Measurements from ENCODE around the gene RNPC3. TPM values are rescaled to one million over a fixed set of nuclear protein-coding genes. Genes with fewer than 3 reads are reported as not detected.
"Not testable (repeated sequence)": the region's sequence is repeated elsewhere in the genome, so short reads cannot be mapped to it uniquely, and the experiment has no call there.

Gene RNPC3
- total and polyA plus RNA-seq, 8 donors: 8.9 to 31.8 (median 21.1) TPM

- ATAC-seq: no peak
- Histone ChIP-seq H3K9me3 (no peaks in the 10 kb centered on the region), H3K4me1 (no peaks in the 10 kb centered on the region), H3K27ac (no peak overlapping the region), H3K27me3 (no peaks in the 10 kb centered on the region), H3K4me3 (no peak overlapping the region), H3K36me3 (peaks cover 0 to 89% (median 10%) of the 10 kb centered on the region in 3 donors)
- no peak for DNase-seq
- intact Hi-C loops (cut with DNase I): no loop called here
- TF ChIP-seq CTCF (IDR thresholded peaks at IDR 0.05): no peak
- FAIRE-seq: peak; percentile 57
- 73 to 76% methylated on average over 3 of the region's 3 CpGs for WGBS, 2 donors
Observed at GRCh38 chr1:103541431-103541830, 15.9 kb downstream of the RNPC3 start.

- WGBS, 2 donors: 100% methylated on average over 1 of the region's 1 CpG
- ATAC-seq: no peak
- Histone ChIP-seq H3K4me1 (peaks cover 7% of the 10 kb centered on the region in 3 donors), H3K36me3 (peaks cover 0 to 84% (median 11%) of the 10 kb centered on the region in 3 donors), H3K9me3 (no peaks in the 10 kb centered on the region), H3K27me3 (no peaks in the 10 kb centered on the region), H3K27ac (no peak overlapping the region), H3K4me3 (no peak overlapping the region)
- intact Hi-C loops (cut with DNase I): no loop called here
- DNase-seq: no peak
- FAIRE-seq: no peak
- no peak for TF ChIP-seq CTCF (IDR thresholded peaks at IDR 0.05)
Observed at GRCh38 chr1:103546496-103546895, 21.0 kb downstream of the RNPC3 start.

- Histone ChIP-seq H3K27ac (no peak overlapping the region), H3K36me3 (peaks cover 0 to 84% (median 14%) of the 10 kb centered on the region in 3 donors), H3K4me1 (peaks cover 7 to 9% (median 7%) of the 10 kb centered on the region in 3 donors), H3K9me3 (no peaks in the 10 kb centered on the region), H3K4me3 (no peak overlapping the region), H3K27me3 (no peaks in the 10 kb centered on the region)
- intact Hi-C loops (cut with DNase I): no loop called here
- no peak for DNase-seq
- FAIRE-seq: no peak
- ATAC-seq: no peak
- WGBS, 2 donors: 83% methylated on average over 3 of the region's 3 CpGs
- no peak for TF ChIP-seq CTCF (IDR thresholded peaks at IDR 0.05)
Observed at GRCh38 chr1:103547840-103548239, 22.3 kb downstream of the RNPC3 start.

DNA sequence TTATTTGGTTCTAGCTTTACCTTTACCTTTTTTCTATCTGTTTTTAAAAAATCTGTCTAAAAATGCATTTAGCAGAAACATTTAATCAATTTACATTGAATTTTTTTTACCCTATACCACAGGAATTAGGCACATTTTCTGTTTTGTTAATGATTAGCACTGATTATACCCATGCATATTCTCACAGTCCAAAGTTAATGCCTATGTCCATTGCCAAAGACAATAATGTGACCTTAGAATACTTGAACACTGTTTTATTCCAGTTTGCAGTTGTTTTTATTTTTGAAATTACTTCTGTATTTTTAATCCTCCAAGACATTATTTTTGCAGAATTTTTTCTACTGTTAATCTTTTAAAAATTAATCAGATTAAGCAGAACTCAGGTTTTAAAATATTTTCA is 34.9 kb downstream of the RNPC3 start:
- Histone ChIP-seq H3K4me1 (peaks cover 0 to 15% (median 10%) of the 10 kb centered on the region in 3 donors), H3K27me3 (no peaks in the 10 kb centered on the region), H3K4me3 (no peak overlapping the region), H3K36me3 (peaks cover 0 to 3% (median 2%) of the 10 kb centered on the region in 3 donors), H3K9me3 (no peaks in the 10 kb centered on the region), H3K27ac (peak overlapping the region in 2 of 4 donors; percentile 71 to 83)
- no peak for TF ChIP-seq CTCF (IDR thresholded peaks at IDR 0.05)
- FAIRE-seq (no peak), DNase-seq (no peak), ATAC-seq (peak in 3 of 4 donors; percentile 45 to 56 (median 56))
- intact Hi-C loops (cut with DNase I): no loop called here

GRCh38 chr1:103561124-103561523 is 35.6 kb downstream of the RNPC3 start:
- H3K27me3 ChIP-seq; H3K36me3 ChIP-seq; H3K9me3 ChIP-seq; DNase-seq; intact Hi-C loops (cut with DNase I); FAIRE-seq: not testable (repeated sequence)
- peak overlapping the region in 2 of 4 donors; percentile 16 to 24 for H3K4me3 ChIP-seq
- peak overlapping the region; percentile 47 to 83 (median 66) for H3K27ac ChIP-seq
- peaks cover 0 to 15% (median 10%) of the 10 kb centered on the region in 3 donors for H3K4me1 ChIP-seq
- 29% methylated on average over 3 of the region's 3 CpGs for WGBS, 2 donors
- peak; percentile 16 to 56 (median 52) for ATAC-seq

All from pancreas (tissue), 10 donors.